Activated CD4-positive, CD25-positive, alpha-beta regulatory T cell treated with anti-CD3 and anti-CD28 coated beads, Interleukin-2, amount 50 U/mL, for 72 hours (primary cell): ENCODE data around the gene TSPAN5.

Source experiments
- DNase-seq: peaks from one replicate; pipeline ENCODE4 v3.0.0; 2021

The TSPAN5 gene

GRCh38 chr4:98577956-98578355, 80.5 kb downstream of the TSPAN5 start:
- DNase-seq, result no peak

GRCh38 chr4:98574816-98575215, 83.6 kb downstream of the TSPAN5 start:
- DNase-seq, result no peak

- no peak for DNase-seq
Observed at GRCh38 chr4:98573791-98574190, 84.6 kb downstream of the TSPAN5 start.

GRCh38 chr4:98572697-98573096, 85.7 kb downstream of the TSPAN5 start:
- DNase-seq, result no peak

- DNase-seq, result no peak
Observed at GRCh38 chr4:98571161-98571786, 87.1 kb downstream of the TSPAN5 start.

- DNase-seq, result no peak
Observed at GRCh38 chr4:98570151-98570797, 88.1 kb downstream of the TSPAN5 start.

GRCh38 chr4:98568941-98569663, 89.3 kb downstream of the TSPAN5 start:
- no peak for DNase-seq

- DNase-seq, result no peak
Observed at GRCh38 chr4:98567611-98568010, 90.8 kb downstream of the TSPAN5 start.

GRCh38 chr4:98566361-98567008, 91.9 kb downstream of the TSPAN5 start:
- DNase-seq, result no peak

GRCh38 chr4:98565681-98566301, 92.6 kb downstream of the TSPAN5 start:
- no peak for DNase-seq

GRCh38 chr4:98564852-98565251, 93.6 kb downstream of the TSPAN5 start:
- DNase-seq, result no peak

GRCh38 chr4:98560321-98560720, 98.1 kb downstream of the TSPAN5 start:
- DNase-seq, result no peak

GRCh38 chr4:98558471-98559169, 99.8 kb downstream of the TSPAN5 start:
- no peak for DNase-seq

- DNase-seq, result no peak
Observed at GRCh38 chr4:98557194-98557892, 101.1 kb downstream of the TSPAN5 start.

GRCh38 chr4:98556451-98556850, 102.0 kb downstream of the TSPAN5 start:
- no peak for DNase-seq

- DNase-seq, result no peak
Observed at GRCh38 chr4:98555798-98556445, 102.5 kb downstream of the TSPAN5 start.

GRCh38 chr4:98546910-98547594, 111.4 kb downstream of the TSPAN5 start:
- no peak for DNase-seq

- DNase-seq, result no peak
Observed at GRCh38 chr4:98544818-98545414, 113.5 kb downstream of the TSPAN5 start.

GRCh38 chr4:98544141-98544817, 114.1 kb downstream of the TSPAN5 start:
- DNase-seq, result no peak

GRCh38 chr4:98542011-98542410, 116.4 kb downstream of the TSPAN5 start:
- DNase-seq, result no peak
